Activated T-cell treated with anti-CD3 and anti-CD28 coated beads, Interleukin-2, amount 50 U/mL, for 72 hours (primary cell): ENCODE data around the gene SRL. TPM values are rescaled to one million over a fixed set of nuclear protein-coding genes. Genes with fewer than 3 reads are reported as not detected.
A peak's percentile ranks its signal among the peaks of the same experiment; 100 is the strongest.

Source experiments
- ATAC-seq, 2 donors: fragments of 150-1000 bp; cut with Tn5 transposase; replicated peaks in 1 of 2; 2 replicates each; pipeline ENCODE4 v1.10.0; 2021; ENCODE audit warnings: moderate library complexity in 2 of 2, mild to moderate bottlenecking in 1 of 2
- DNase-seq, 2 donors: peaks; one replicate each; pipeline ENCODE4 v3.0.0; 2021 to 2022; ENCODE audit warnings: mixed read lengths in 1 of 2
- H3K27ac Mint-ChIP-seq: one replicate; pipeline ENCODE4 v1.8.0; 2022; ENCODE audit warnings: mild to moderate bottlenecking, moderate library complexity, mixed read lengths
- H3K27me3 Mint-ChIP-seq: one replicate; pipeline ENCODE4 v1.8.0; 2022; ENCODE audit warnings: low read depth, mixed read lengths
- H3K36me3 Mint-ChIP-seq, 2 donors: one replicate each; pipeline ENCODE4 v1.8.0; 2022; ENCODE audit warnings: mixed read lengths in 2 of 2, mild to moderate bottlenecking in 1 of 2; ENCODE audit not compliant: insufficient read depth in 2 of 2
- H3K4me1 Mint-ChIP-seq: one replicate; pipeline ENCODE4 v1.8.0; 2022; ENCODE audit warnings: low read depth, mixed read lengths
- H3K4me3 Mint-ChIP-seq, 2 donors: one replicate each; pipeline ENCODE4 v1.8.0; 2022; ENCODE audit warnings: mild to moderate bottlenecking in 2 of 2, mixed read lengths in 2 of 2, moderate library complexity in 2 of 2
- H3K9me3 Mint-ChIP-seq, 2 donors: one replicate each; pipeline ENCODE4 v1.8.0; 2022; ENCODE audit warnings: mixed read lengths in 2 of 2
- total RNA-seq, 2 donors: library from RNA; stranded (reverse); gene quantifications; one replicate each; pipeline ENCODE4 v1.2.3, GENCODE V29; 2022

Gene SRL
- total RNA-seq, result not detected

DNA sequence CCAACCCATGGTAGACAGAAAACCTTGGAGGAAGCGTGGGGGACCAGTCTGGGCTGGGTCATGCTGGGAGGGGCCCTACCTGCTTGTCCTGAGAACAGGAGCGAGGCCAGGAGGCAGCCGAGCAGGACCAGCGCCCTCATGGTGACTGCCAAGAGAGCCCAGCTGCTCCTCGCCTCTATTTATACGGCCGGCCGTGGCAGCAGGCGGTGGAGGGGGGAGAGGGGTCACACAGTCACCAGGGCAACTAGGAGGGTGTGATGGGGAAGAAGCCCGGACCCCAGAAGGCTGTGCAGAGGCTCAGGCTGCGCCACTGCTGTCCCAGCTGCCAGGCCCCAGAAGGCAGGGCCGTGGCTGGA, at the start of gene SRL:
TSS of gene SRL (minus strand) at position 153 of the 356 bp plus-strand sequence. CDS start at position 140, 13 bp downstream.
- ATAC-seq (no peak), DNase-seq (no peak)
- peaks cover 10% of the 10 kb centered on the region for H3K27me3 Mint-ChIP-seq
- no peak within 1 kb of the TSS for H3K4me3 Mint-ChIP-seq
- H3K9me3 Mint-ChIP-seq, result no peaks in the 10 kb centered on the region
- H3K36me3 Mint-ChIP-seq, result no peaks in the 10 kb centered on the region
- H3K4me1 Mint-ChIP-seq, result peaks cover 5% of the 10 kb centered on the region
- no peak within 1 kb of the TSS for H3K27ac Mint-ChIP-seq

DNA sequence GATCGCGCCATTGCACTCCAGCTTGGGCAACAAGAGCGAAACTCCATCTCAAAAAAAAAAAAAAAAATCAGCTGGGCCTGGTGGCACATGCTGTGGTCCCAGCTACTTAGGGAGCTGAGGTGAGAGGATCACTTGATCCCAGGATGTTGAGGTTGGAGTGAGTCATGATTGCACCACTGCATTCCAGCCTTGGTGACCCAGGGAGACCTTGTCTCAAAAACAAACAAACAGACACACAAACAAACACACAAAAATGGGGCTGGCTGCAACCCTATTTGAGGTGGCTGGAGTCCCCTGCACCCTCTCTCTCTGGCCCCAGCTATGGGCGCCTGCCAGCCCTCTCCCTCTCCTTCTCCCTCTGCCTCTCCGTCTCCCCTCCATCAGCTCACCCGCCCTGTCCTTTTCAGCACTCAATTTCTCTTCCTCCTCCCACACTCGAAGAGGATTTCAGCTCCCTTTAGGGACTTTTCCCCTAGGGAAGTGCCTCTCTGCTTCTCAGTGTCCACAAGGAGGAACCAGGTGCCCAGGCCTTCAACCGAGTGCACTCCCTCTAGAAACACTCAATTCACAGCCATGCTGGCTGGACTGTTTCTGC, 48.5 kb upstream of the SRL start:
- Mint-ChIP-seq H3K4me1 (peaks cover 12% of the 10 kb centered on the region), H3K4me3 (no peak overlapping the region), H3K27ac (no peak overlapping the region), H3K27me3 (peaks cover 12% of the 10 kb centered on the region), H3K9me3 (no peaks in the 10 kb centered on the region), H3K36me3 (no peaks in the 10 kb centered on the region)
- DNase-seq (no peak), ATAC-seq (no peak)

DNA sequence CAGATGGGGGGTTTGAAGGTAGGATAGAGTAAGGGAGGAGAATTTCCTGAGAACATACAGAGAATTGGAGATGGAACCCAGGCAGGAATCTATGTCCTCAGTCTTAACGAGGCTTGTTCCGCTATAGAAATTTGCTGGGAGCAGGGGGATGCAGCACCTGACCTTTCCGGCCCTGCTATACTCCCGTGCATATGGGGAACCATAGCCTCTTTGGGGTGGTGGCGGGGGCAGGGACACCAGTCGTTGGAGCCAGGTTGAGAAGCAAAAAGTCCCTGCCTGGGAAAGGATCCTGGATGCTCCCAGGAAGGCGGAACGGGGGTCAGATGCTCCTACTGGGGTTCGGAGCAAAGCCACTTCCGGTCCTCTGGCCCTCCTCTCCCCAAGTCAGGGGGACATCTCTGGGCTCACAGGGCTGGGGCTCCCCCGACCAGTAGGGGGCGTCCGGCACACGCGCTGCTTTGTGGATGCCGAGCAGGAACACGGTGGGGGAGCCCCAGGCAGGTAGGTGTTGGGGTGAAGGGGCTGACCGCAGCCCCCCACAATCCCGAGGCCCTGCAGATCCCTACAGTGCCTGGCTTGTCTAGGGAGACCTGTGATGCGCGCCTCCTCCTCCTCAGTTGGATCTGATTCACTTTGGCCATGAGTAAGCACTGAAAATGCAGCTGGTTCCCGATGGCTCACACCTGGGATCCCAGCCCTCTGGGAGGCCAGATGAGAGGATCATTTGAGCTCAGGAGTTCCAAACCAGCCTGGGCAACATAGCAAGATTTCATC, 46.5 kb upstream of the SRL start:
- Mint-ChIP-seq H3K4me3 (peak overlapping the region; percentile 48 to 54), H3K4me1 (peaks cover 12% of the 10 kb centered on the region), H3K36me3 (no peaks in the 10 kb centered on the region), H3K9me3 (no peaks in the 10 kb centered on the region), H3K27ac (no peak overlapping the region), H3K27me3 (peaks cover 19% of the 10 kb centered on the region)
- peak; percentile 96 to 98 for ATAC-seq
- peak; percentile 84 to 86 for DNase-seq

DNA sequence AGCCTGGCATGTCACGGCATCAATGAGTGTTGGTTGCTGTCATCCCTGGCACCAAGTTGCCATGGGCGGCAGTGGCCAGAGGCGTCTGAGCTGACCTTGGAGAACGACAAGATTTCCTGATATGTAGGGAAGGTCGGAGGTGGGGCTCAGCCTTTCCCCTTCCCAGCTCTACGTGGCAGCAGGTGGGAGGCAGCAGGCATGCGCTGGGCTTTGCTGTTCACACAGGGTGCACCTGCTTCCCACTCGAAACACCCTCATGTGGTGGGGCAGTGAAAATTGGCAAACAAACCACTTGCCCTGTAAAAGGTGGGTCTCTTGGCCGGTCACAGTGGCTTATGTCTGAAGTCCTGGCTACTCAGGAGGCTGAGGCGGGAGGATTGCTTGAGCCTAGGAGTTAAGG, 43.3 kb upstream of the SRL start:
- peaks cover 12% of the 10 kb centered on the region for H3K4me1 Mint-ChIP-seq
- H3K4me3 Mint-ChIP-seq, result no peak overlapping the region
- H3K36me3 Mint-ChIP-seq, result peaks cover 0 to 1% of the 10 kb centered on the region in 2 donors
- DNase-seq (no peak), ATAC-seq (no peak)
- H3K9me3 Mint-ChIP-seq, result no peaks in the 10 kb centered on the region
- peaks cover 15% of the 10 kb centered on the region for H3K27me3 Mint-ChIP-seq
- H3K27ac Mint-ChIP-seq, result no peak overlapping the region

DNA sequence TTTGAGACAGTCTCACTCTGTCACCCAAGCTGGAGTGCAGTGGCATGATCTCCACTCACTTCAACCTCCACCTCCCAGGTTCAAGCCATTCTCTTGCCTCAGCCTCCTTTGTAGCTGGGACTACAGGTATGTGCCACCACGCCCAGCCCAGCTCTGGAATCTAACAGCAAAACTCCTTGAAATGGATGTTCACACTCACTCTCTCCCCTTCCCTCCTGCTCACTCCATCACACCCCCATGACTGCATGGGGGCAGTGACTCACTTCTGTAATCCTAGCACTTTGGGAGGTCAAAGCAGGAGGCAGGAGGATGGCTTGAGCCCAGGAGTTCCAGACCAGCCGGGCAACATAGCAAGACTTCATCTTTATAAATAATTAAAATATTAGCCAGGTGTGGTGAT, 42.1 kb upstream of the SRL start:
- peaks cover 0 to 1% of the 10 kb centered on the region in 2 donors for H3K36me3 Mint-ChIP-seq
- peaks cover 12% of the 10 kb centered on the region for H3K4me1 Mint-ChIP-seq
- H3K9me3 Mint-ChIP-seq, result no peaks in the 10 kb centered on the region
- ATAC-seq, result no peak
- H3K27me3 Mint-ChIP-seq, result peaks cover 15% of the 10 kb centered on the region
- no peak overlapping the region for H3K27ac Mint-ChIP-seq
- H3K4me3 Mint-ChIP-seq, result no peak overlapping the region
- DNase-seq, result no peak

DNA sequence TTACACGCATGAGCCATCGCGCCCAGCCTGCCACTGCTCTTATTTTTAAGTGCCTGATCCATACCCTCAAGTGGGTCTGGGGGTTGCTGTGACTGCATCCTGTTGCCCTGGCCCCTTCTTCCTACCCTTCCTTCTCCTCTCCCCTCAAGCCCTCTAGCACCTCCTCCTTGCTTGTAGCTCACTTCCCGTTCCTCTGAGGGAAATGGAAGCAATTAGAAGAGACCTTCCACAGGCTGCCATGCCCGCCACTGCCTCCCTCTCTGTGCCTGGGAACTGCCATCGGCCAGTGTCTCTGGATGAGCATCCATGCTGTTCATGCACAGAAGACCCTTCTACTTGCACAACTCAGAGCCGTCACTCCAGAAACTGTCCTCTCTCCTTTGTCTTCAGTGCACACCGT, 41.6 kb upstream of the SRL start:
- no peak for DNase-seq
- ATAC-seq, result no peak
- Mint-ChIP-seq H3K4me3 (no peak overlapping the region), H3K4me1 (peaks cover 8% of the 10 kb centered on the region), H3K27ac (no peak overlapping the region), H3K36me3 (peaks cover 0 to 1% of the 10 kb centered on the region in 2 donors), H3K27me3 (peaks cover 15% of the 10 kb centered on the region), H3K9me3 (no peaks in the 10 kb centered on the region)

DNA sequence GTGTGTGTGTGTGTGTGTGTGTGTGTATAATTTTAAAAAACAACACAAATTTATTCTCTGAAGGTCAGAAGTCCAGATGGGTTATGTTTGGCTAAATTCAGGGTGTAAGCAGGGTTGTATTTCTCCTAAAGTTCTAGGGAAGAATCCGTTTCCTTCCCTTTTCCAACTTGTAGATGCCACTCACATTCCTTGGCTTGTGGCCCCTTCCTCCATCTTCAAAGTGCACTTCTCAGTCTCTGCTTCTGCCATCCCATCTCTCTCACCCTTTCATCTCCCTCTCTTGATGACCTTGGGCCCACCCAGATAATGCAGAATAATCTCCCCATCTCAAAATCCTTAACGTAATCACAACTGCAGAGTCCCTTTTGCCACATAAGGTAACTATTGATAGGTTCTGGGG, 38.7 kb upstream of the SRL start:
- peaks cover 15% of the 10 kb centered on the region for H3K27me3 Mint-ChIP-seq
- peaks cover 0 to 1% of the 10 kb centered on the region in 2 donors for H3K36me3 Mint-ChIP-seq
- no peak overlapping the region for H3K4me3 Mint-ChIP-seq
- H3K9me3 Mint-ChIP-seq, result no peaks in the 10 kb centered on the region
- H3K4me1 Mint-ChIP-seq, result no peaks in the 10 kb centered on the region
- no peak overlapping the region for H3K27ac Mint-ChIP-seq
- no peak for DNase-seq
- no peak for ATAC-seq

DNA sequence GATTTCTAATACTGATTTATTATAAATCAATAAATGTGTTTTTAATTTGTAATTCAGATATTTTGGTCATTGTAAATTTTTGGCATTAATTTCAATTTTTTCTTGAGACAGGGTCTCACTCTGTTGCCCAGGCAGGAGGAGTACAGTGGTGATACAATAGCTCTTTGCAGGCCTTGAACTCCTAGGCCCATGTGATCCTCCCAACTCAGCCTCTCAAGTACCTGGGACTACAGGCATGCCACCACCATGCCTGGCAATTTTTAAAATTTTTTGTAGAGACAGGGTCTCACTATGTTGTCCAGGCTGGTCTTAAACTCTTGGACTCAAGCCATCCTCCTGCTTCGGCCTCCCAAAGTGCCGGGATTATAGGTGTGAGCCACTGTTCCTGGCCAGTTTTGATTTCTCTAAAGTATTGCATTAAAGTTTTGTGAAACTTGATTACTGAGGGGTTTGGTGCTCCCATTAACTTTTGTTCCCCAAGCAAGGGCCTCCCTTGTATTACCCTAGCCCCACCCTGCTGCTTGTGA, 36.2 kb upstream of the SRL start:
- Mint-ChIP-seq H3K9me3 (no peaks in the 10 kb centered on the region), H3K4me3 (no peak overlapping the region), H3K27me3 (no peaks in the 10 kb centered on the region), H3K27ac (no peak overlapping the region), H3K4me1 (no peaks in the 10 kb centered on the region), H3K36me3 (peaks cover 0 to 1% of the 10 kb centered on the region in 2 donors)
- ATAC-seq (no peak), DNase-seq (no peak)

DNA sequence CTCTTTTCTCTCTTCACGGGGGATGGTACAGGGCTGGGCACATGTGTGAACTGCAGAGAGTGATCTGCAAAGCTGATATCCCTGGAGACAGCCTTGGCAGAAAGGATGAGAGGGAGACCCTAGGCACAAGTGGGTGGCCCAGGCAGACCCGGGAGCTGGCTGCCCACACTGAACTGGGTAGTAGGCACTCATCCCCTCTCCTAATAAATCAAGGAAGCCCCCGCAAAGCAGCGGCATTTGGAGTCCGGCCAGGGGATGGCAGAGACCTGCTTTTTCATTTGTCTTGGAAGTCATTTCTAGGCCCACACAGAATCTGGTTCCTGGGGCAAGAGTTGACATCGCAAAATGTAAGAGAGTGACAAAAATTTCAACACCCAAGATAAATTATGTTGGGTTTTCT, 34.0 kb upstream of the SRL start:
- Mint-ChIP-seq H3K27me3 (no peaks in the 10 kb centered on the region), H3K9me3 (no peaks in the 10 kb centered on the region), H3K27ac (no peak overlapping the region), H3K36me3 (peaks cover 0 to 4% of the 10 kb centered on the region in 2 donors), H3K4me1 (peaks cover 3% of the 10 kb centered on the region), H3K4me3 (no peak overlapping the region)
- DNase-seq, result no peak
- ATAC-seq, result no peak

DNA sequence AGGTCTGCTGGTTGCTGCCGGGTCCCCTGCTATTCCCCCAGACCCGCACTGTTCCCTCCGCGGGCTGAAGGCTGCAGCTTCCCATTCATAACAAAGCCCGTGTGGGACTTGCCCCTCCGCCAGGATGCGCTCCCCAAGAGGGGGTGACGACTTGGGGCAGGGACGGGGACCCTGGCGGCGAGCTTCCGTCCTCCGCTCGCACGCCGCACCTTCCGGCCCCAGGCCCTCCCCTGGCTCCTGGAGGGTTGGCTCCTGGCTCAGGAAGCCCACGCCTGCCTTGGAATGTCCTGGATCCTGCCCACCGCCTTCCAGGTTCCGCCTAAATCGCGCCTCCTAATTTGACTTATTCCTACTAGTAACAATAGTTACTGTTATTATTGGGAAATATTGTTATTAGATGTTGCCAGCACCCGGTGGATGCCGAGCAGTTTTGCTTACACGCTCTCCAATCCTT, 32.0 kb upstream of the SRL start:
- no peaks in the 10 kb centered on the region for H3K9me3 Mint-ChIP-seq
- peak; percentile 64 to 73 for DNase-seq
- peaks cover 0 to 3% of the 10 kb centered on the region in 2 donors for H3K36me3 Mint-ChIP-seq
- peaks cover 15% of the 10 kb centered on the region for H3K4me1 Mint-ChIP-seq
- H3K27me3 Mint-ChIP-seq, result no peaks in the 10 kb centered on the region
- ATAC-seq, result peak; percentile 14 to 22
- peak overlapping the region; percentile 92 for H3K4me3 Mint-ChIP-seq
- peak overlapping the region; percentile 73 for H3K27ac Mint-ChIP-seq

DNA sequence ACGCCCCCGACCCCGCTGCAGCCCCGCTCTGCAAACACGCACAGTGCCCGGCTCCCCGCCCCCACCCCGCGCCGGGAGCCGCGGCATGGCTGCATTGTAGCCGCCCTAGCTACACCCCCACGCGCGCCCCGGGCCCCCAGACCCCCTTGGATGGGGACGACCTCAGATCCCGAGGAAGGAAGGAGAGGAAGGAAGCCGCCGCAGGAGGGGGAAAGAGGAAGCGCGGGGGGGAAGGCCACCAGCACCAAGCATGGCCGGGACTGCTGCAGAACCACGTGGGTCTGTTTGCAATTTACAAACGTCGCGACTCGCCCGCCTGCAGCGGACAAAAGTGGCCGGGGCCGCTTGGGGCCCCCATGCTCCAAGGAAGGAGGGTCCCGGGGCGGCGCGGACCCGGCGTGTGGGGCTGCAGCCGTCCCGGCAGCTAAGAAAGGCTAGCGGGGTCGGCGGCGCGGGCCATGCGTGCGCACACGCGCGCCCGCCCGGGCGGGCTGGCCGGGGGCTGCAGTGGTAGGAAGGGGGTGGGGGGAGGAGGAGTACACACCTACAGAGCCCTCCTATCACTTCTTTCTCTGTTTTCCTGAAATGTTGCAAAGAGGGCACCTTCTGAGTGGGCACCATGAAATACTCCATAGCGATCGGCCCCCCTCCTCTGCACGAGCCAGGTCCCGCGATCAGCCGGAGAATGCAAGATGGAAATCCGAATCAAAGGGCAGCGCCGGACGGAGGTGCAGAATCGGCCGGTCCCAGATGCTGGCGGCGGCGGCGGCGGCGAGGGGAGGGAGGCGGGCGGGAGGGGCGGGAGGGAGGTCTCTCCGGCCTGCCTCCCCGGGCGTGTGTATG, 30.5 kb upstream of the SRL start:
- peak overlapping the region; percentile 92 to 93 for H3K4me3 Mint-ChIP-seq
- H3K9me3 Mint-ChIP-seq, result no peaks in the 10 kb centered on the region
- DNase-seq (peak in 1 of 2 donors; percentile 54), ATAC-seq (peak; percentile 13 to 28)
- no peaks in the 10 kb centered on the region for H3K27me3 Mint-ChIP-seq
- peaks cover 22% of the 10 kb centered on the region for H3K4me1 Mint-ChIP-seq
- peaks cover 0 to 3% of the 10 kb centered on the region in 2 donors for H3K36me3 Mint-ChIP-seq
- H3K27ac Mint-ChIP-seq, result peak overlapping the region; percentile 85

DNA sequence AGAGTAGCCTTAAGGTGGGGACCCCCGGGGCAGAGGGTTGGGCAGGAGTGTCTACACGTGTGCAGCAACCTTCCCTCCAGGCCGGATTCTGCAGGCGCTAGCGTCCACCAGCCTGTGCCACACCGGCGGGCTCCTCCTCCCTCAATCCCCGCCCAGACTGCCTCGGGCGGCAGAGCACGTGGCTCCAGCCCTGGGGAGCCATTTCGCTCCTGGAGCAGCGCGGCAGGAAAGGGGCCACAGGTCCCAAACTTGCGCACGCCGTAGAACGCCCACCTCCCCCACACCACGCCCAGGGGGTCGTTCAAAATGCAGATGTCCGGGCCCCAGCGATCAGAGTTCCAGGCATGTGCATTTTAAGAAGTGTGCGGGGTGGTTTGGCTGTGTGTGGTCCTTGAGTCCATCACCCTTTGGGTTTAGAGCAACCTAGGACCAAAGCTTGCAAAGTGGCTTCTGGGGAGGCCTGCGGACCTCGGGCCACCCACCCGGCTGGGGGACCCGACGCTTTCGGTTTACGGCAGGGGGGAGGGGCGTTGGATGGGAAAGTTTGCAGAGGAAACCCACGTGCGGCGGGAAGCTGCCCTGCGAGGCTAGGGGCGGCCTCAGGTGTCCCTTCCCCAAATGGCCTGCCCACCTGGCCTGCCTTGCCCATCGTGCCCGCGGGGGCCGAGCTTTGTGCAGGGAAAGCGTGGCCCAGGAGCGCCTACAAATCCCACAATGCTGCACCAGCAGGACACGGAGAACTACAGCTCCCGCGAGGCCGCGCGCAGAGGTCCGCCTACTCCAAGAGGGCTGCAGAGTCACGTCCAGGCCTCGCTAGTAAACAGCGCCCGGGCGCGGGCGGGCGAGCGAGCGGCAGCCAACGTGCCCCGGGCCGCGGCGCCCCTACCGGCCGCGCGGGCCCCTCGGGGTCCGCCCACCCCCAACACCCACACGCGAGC, 29.6 kb upstream of the SRL start:
- Mint-ChIP-seq H3K36me3 (peaks cover 0 to 3% of the 10 kb centered on the region in 2 donors), H3K4me3 (peak overlapping the region; percentile 89 to 93), H3K27me3 (no peaks in the 10 kb centered on the region), H3K4me1 (peaks cover 23% of the 10 kb centered on the region), H3K27ac (peak overlapping the region; percentile 81), H3K9me3 (no peaks in the 10 kb centered on the region)
- ATAC-seq (peak; percentile 84 to 85), DNase-seq (peak; percentile 90 to 94)
